ENCODE data around the gene SIK3.
"Not testable (repeated sequence)": the region's sequence is repeated elsewhere in the genome, so short reads cannot be mapped to it uniquely, and the experiment has no call there.

The SIK3 gene

DNA sequence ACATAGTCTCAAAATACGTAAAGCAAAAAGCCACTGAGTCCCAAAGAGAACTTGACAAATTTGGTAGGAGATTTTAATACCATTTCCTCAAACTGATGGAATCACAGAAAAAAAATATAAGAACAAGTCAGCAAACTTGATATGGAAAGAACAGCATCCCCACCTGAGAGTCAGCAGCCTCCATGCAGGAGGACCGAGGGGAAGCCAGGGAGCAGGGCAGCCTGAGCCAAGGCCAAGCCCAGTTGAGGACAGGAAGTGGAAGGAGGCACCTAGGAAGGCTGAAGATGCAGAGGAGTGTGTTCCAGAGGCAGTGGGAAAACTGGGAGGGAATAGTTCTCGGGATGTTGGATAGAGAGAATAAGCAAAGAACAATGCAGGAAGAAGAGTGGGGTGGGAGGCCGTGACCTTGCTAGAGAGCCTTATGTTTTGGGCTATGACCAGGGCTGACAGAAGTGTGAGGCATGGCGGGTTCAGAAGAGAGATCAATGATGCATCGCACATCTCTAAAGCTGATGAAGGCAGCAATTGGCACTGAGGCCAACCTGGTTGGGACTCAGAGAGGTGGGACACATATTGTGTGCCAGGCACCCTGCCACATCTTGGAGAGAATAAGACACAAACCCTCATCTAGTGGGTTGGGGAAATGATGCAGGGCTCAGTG lies 290.5 kb downstream of the SIK3 start:
- TF ChIP-seq, protein P1, sequence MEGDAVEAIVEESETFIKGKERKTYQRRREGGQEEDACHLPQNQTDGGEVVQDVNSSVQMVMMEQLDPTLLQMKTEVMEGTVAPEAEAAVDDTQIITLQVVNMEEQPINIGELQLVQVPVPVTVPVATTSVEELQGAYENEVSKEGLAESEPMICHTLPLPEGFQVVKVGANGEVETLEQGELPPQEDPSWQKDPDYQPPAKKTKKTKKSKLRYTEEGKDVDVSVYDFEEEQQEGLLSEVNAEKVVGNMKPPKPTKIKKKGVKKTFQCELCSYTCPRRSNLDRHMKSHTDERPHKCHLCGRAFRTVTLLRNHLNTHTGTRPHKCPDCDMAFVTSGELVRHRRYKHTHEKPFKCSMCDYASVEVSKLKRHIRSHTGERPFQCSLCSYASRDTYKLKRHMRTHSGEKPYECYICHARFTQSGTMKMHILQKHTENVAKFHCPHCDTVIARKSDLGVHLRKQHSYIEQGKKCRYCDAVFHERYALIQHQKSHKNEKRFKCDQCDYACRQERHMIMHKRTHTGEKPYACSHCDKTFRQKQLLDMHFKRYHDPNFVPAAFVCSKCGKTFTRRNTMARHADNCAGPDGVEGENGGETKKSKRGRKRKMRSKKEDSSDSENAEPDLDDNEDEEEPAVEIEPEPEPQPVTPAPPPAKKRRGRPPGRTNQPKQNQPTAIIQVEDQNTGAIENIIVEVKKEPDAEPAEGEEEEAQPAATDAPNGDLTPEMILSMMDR (IDR thresholded peaks at IDR 0.05; ENCODE audit: low read depth, low read length) = no peak
- no peak for DNase-seq (ENCODE audit: extremely low read depth, low read depth)

DNA sequence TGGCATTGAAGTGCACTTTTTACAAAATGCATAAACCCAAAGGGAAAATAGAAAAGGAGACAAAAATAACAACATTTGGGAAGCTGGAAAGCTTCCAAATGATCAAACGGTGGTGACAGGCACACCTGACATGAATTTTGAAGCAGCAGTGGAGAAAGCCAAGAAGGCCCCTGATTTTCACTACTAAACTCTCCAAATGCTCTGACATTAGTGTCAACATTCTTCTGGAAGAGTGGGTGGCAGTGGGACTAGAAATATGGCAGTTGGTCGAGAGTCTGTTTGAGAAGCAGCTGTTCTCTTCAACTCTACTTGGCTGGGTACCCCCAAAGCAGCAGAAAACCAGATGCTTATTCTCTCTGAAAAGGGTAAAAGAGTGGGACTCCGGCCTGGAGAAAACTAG lies 294.2 kb downstream of the SIK3 start:
- TF ChIP-seq, protein P1 (IDR thresholded peaks at IDR 0.05; ENCODE audit: low read depth, low read length) = no peak
- no peak for DNase-seq (ENCODE audit: extremely low read depth, low read depth)

DNA sequence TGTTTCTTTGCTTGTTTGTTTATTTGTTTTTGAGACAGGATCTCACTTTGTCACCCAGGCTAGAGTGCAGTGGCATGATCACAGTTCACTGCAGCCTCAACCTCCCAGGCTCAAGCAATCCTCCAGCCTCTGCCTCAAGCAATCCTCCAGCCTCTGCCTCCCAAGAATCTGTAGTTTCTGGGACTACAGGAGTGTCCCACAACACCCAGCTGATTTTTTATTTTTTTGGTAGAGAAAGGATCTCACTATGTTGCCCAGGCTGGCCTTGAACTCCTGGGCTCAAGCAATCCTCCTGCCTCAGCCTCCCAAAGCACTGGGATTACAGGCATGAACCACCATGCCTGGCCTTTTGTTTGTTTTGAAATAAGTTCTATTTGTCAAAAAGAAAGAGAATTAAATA lies 296.6 kb downstream of the SIK3 start:
- DNase-seq (ENCODE audit: extremely low read depth, low read depth) = not testable (repeated sequence)

DNA sequence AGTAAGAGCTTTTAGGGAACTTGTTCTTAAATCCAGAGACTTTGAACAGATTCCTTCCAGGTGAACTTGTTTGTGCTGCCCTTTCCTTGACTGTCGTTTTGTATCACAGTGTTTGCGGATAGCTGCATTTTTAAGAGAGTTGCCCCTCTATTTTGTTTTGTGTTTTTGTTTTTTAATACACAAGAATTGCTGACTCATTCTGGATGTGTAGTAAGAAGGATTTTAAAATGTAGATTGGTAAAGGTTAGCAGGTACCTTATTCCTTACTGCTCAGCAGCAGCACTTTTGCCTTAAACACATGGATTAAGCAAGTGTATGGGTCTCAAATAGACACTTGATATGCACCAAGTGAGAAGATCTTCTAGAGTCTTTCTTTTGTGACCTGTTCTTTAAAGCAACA lies 297.6 kb downstream of the SIK3 start:
- TF ChIP-seq, protein P1 (IDR thresholded peaks at IDR 0.05; ENCODE audit: low read depth, low read length) = no peak

DNA sequence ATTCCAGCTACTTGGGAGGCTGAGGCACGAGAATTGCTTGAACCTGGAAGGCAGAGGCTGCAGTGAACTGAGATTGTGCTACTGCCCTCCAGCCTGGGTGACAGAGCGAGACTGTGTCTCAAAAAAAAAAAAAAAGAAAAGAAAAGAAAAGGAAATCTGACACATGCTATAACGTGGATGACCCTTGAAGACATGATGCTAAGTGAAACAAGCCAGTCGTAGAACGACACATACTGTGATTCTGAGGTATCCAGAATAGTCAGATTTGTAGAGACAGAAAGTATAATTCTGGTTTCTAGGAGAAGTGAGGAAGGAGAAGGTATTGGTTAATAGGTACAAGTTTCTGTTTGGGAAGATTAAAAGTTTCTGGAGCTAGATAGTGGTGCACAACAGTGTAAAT lies 299.9 kb downstream of the SIK3 start:
- DNase-seq (ENCODE audit: extremely low read depth, low read depth) = no peak

More for the DNA sequence above, 297.6 kb downstream of the SIK3 start:
- no peak for DNase-seq (ENCODE audit: extremely low read depth, low read depth)

DNA sequence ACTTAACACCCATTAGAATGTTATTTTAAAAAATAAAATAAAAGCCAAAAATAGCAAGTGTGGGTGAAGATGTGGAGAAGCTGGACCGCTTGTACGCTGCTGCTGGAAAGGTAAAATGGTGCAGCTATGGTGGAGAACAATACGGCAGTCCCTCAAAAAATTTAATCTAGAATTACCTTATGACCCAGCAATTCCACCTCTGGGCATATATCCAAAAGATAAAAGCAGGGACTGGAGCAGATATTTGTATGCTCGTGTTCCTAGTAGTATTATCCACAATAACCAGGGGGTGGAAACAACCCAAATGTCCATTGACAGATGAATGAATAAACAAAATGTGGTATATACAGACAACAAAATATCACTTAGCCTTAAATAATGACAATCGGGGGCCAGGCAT lies 300.4 kb downstream of the SIK3 start:
- TF ChIP-seq, protein P1 (IDR thresholded peaks at IDR 0.05; ENCODE audit: low read depth, low read length) = no peak
- no peak for DNase-seq (ENCODE audit: extremely low read depth, low read depth)

More for the DNA sequence above, 299.9 kb downstream of the SIK3 start:
- TF ChIP-seq, protein P1 (IDR thresholded peaks at IDR 0.05; ENCODE audit: low read depth, low read length) = no peak

DNA sequence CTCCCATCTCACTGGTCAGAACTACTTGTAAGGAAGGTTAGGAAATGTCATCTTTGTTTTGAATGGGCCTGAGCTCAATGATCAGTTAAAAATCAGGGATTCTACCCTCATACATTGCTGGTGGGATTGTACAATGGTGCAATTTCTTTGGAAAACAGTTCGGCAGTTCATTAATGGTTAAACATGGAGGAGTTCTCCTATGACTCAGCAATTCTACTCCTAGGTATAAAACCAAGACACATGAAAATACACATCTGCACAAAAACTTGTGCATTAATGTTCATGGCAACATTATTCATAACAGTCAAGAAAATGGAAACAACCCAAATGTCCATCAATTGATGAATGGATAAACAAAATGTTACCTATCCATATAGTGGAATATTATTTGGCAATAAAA lies 301.7 kb downstream of the SIK3 start:
- no peak for DNase-seq (ENCODE audit: extremely low read depth, low read depth)
- TF ChIP-seq, protein P1 (IDR thresholded peaks at IDR 0.05; ENCODE audit: low read depth, low read length) = no peak

DNA sequence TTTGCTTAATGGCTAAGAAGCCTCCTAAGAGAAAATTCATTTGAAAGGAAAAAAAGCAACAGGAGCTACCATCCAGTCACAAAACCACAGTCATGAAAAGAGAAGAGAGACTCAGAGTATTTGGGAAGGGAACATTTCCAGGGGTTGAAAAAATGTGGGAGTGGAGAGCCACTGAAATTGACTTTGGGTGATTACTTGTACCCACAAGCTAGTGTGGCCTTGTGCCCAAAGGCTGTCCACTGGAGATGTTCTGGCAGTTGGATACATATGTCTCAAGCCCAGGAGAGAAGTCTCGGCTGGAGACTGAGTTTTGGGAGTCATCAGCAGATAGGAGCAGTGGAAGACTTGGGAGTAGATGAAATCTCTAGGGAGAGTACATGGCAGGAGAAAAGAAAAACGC lies 303.4 kb downstream of the SIK3 start:
- no peak for DNase-seq (ENCODE audit: extremely low read depth, low read depth)
- TF ChIP-seq, protein P1 (IDR thresholded peaks at IDR 0.05; ENCODE audit: low read depth, low read length) = no peak

Measured in AG09319 (cell line).